ENCODE results near the gene CFAP251. TPM values are rescaled to one million over a fixed set of nuclear protein-coding genes. Genes with fewer than 3 reads are reported as not detected.
"Not testable (repeated sequence)": the region's sequence is repeated elsewhere in the genome, so short reads cannot be mapped to it uniquely, and the experiment has no call there.

The CFAP251 gene, protein sequence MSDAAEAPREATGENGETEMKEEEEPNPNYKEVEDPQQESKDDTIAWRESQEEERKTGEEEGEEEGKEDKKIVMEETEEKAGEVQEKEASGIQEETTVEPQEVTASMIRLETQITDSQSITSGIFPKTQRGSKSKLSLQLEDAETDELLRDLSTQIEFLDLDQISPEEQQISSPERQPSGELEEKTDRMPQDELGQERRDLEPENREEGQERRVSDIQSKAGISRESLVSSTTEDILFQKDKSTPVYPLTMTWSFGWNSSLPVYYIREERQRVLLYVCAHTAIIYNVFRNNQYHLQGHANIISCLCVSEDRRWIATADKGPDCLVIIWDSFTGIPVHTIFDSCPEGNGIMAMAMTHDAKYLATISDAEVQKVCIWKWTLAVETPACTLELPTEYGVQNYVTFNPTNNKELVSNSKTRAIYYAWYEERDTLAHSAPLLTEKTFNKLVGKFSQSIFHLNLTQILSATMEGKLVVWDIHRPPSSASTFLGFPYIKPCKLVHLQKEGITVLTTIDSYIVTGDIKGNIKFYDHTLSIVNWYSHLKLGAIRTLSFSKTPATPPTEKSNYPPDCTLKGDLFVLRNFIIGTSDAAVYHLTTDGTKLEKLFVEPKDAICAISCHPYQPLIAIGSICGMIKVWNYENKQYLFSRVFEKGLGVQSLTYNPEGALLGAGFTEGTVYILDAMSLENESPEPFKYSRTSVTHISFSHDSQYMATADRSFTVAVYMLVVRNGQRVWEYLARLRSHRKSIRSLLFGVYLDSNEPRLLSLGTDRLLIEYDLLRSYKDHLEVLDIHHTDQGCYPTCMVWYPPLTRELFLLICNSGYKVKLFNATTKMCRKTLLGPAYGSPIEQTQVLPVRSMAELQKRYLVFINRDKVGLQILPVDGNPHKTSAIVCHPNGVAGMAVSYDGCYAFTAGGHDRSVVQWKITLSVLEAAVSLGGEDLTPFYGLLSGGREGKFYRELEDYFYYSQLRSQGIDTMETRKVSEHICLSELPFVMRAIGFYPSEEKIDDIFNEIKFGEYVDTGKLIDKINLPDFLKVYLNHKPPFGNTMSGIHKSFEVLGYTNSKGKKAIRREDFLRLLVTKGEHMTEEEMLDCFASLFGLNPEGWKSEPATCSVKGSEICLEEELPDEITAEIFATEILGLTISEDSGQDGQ
- 1 to 10 TPM in 1 of 4 donors, under 1 TPM in 3; 0.66 to 1.9 (median 0.87) TPM for total RNA-seq

DNA sequence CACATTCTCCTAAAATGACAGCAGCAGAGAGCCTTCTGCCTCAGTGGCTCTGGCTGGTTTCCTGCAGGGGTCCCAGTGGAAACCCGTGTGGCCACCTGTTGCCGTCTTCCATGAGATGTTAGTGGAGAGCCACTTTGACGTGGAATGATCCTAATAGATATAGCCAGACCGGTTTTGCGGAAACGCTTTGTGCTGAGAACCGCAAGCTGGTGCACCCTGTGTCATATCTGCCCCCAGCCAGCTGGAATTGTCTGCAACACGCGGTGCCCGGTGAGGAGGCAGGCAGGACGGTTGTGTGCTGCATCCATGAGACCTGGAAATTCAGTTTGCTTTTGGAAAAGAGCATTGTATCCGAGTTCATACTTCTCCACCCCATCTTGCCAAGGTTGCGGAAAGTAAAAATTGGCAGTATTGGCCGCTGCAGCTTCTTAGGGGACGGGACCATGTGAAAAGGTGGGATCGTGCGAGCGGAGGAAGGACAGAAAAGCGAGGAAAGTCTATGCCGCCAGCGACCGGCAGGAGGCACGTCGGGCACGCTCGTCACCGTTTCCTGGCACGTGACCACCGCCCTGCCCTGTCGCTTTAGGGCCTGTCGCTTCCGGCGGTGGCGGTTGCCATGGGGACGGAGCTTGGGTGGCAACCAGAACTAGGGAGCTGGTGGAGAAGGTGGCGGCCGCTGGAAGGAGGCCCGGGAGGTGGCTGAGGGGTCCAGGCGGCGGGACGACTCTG, at the start of gene CFAP251:
TSS of gene CFAP251 (plus strand) at position 643 of the 729 bp plus-strand sequence. CDS start 2,714 bp downstream, outside the sequence.
- Histone ChIP-seq H3K36me3 (peaks cover 21 to 58% (median 45%) of the 10 kb centered on the region in 4 donors), H3K9me3 (no peaks in the 10 kb centered on the region), H3K4me3 (peak within 1 kb of the TSS; percentile 46 to 59 (median 50)), H3K27ac (replicated peaks in 1 of 4) (peak within 1 kb of the TSS; percentile 19 to 55 (median 48)), H3K27me3 (no peaks in the 10 kb centered on the region), H3K4me1 (peaks cover 4 to 13% (median 11%) of the 10 kb centered on the region in 4 donors)
- intact Hi-C loops (cut with DNase I) = no loop called here
- peak; percentile 95 for DNase-seq (ENCODE audit: extremely low spot score)
- WGBS = 57% methylated on average over 40 of the region's 41 CpGs
- TF ChIP-seq POLR2AphosphoS5 (IDR thresholded peaks at IDR 0.05) (peak; percentile 41 to 83), POLR2A (IDR thresholded peaks at IDR 0.05; ENCODE audit: low read depth) (no peak), EP300 (IDR thresholded peaks at IDR 0.05) (no peak)
- TF ChIP-seq, protein P1, sequence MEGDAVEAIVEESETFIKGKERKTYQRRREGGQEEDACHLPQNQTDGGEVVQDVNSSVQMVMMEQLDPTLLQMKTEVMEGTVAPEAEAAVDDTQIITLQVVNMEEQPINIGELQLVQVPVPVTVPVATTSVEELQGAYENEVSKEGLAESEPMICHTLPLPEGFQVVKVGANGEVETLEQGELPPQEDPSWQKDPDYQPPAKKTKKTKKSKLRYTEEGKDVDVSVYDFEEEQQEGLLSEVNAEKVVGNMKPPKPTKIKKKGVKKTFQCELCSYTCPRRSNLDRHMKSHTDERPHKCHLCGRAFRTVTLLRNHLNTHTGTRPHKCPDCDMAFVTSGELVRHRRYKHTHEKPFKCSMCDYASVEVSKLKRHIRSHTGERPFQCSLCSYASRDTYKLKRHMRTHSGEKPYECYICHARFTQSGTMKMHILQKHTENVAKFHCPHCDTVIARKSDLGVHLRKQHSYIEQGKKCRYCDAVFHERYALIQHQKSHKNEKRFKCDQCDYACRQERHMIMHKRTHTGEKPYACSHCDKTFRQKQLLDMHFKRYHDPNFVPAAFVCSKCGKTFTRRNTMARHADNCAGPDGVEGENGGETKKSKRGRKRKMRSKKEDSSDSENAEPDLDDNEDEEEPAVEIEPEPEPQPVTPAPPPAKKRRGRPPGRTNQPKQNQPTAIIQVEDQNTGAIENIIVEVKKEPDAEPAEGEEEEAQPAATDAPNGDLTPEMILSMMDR (IDR thresholded peaks at IDR 0.05) = peak; percentile 54 to 82 (median 61)

DNA sequence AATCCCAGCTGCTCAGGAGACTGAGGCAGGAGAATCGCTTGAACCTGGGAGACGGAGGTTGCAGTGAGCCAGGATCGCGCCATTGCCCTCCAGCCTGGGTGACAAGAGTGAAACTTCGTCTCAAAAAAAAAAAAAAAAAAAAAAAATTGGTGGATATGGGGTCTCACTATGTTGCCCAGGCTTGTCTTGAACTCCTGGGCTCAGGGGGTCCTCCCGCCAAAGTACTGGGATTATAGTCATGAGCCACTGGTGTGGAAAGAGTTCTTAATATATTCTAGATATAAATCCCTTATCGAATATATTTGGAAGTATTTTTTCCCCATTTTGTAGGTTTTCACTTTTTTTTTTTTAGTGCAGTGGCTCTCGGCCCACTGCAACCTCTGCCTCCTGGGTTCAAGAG, 49.2 kb upstream of the CFAP251 start:
- 96% methylated on average over 8 of the region's 8 CpGs for WGBS
- H3K4me1 ChIP-seq = peaks cover 0 to 16% (median 13%) of the 10 kb centered on the region in 4 donors
- H3K27ac ChIP-seq (replicated peaks in 1 of 4); intact Hi-C loops (cut with DNase I); H3K36me3 ChIP-seq; H3K27me3 ChIP-seq; H3K4me3 ChIP-seq; H3K9me3 ChIP-seq; DNase-seq (ENCODE audit: extremely low spot score): not testable (repeated sequence)

DNA sequence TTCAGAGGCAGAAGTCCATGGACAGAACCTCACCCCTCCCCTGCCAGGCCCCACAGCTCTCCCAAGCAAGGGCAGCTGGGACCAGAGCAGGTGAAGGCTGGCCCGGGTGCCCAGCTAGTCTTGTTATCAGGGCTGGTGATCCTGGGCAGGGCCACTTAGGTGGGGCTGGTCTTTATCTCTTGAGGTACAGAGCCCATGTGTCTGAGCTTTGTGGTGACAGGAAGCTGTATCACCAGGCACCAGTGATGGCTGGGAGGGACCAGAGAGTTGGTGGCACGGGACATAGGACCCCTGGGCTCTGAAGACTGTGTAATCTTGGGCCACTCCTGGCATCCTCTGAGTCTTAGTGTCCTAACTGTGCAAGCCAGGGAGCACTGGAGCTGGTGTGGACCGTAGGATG, 46.9 kb upstream of the CFAP251 start:
- Histone ChIP-seq H3K27ac (replicated peaks in 1 of 4) (no peak overlapping the region), H3K27me3 (no peaks in the 10 kb centered on the region), H3K4me3 (no peak overlapping the region), H3K4me1 (peaks cover 0 to 16% (median 13%) of the 10 kb centered on the region in 4 donors), H3K36me3 (no peaks in the 10 kb centered on the region), H3K9me3 (no peaks in the 10 kb centered on the region)
- DNase-seq (ENCODE audit: extremely low spot score) = no peak
- 94% methylated on average over 3 of the region's 3 CpGs for WGBS
- intact Hi-C loops (cut with DNase I) = no loop called here
- TF ChIP-seq POLR2AphosphoS5 (IDR thresholded peaks at IDR 0.05) (no peak), EP300 (IDR thresholded peaks at IDR 0.05) (no peak), POLR2A (IDR thresholded peaks at IDR 0.05; ENCODE audit: low read depth) (no peak)

DNA sequence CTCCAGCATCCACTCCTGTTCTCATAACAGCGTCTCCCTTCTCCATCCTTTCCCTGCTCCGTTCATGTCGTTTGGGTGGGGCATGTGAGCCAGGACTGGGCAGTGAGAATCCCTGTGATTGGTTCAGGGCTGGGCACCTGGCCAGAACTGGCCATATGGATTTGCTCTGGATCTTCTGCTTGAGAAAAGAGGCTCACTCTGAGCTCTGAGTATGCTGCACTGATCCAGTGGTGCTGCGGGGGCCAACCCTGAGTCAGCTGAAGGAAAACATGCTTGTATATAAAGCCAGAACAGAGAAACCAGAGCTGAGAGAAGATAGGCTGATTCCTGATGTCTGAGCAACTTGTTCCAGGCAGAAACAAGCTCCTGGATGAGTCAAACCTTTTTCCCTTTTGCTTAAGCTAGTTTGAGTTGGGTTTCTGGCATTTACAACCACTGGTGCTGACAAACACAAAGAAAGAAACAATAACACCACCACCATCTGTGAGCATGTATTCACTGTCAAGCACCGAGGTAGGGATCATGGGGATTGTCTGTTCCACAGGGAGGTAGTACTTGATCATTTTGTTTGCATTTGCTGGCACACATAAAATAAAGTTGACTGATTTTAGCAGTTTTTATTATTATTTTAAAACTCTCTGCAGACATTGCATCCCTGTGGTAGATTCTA, 45.7 kb upstream of the CFAP251 start:
- intact Hi-C loops (cut with DNase I) = no loop called here
- Histone ChIP-seq H3K4me1 (peaks cover 0 to 16% (median 13%) of the 10 kb centered on the region in 4 donors), H3K27me3 (no peaks in the 10 kb centered on the region), H3K4me3 (no peak overlapping the region), H3K9me3 (no peaks in the 10 kb centered on the region), H3K27ac (replicated peaks in 1 of 4) (peak overlapping the region; percentile 9 to 44 (median 35)), H3K36me3 (no peaks in the 10 kb centered on the region)
- WGBS = 27% methylated on average over 4 of the region's 5 CpGs
- no peak for DNase-seq (ENCODE audit: extremely low spot score)
- no peak for TF ChIP-seq POLR2A (IDR thresholded peaks at IDR 0.05; ENCODE audit: low read depth)
- peak; percentile 33 to 41 for TF ChIP-seq POLR2AphosphoS5 (IDR thresholded peaks at IDR 0.05)

DNA sequence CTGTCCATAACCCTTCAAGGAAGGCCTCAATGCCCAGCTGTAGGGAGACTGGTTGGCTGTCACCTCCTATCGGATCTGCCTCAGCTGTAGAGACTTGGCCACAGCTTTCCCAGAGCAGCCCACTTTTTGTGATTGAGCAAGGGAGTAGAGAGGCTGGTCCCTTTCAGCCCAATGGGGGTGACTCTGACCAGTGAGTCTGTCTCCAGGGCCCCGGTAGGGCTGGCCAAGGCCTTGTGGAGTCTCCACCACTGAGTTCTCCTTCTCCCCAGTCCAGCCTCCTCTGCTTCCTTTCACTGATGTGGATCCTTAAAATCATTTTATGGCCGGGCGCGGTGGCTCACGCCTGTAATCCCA, 45.2 kb upstream of the CFAP251 start:
- Histone ChIP-seq H3K9me3 (no peaks in the 10 kb centered on the region), H3K4me1 (peaks cover 0 to 16% (median 13%) of the 10 kb centered on the region in 4 donors), H3K27me3 (no peaks in the 10 kb centered on the region), H3K36me3 (no peaks in the 10 kb centered on the region), H3K27ac (replicated peaks in 1 of 4) (peak overlapping the region; percentile 9 to 44 (median 35)), H3K4me3 (no peak overlapping the region)
- WGBS = 93% methylated on average over 5 of the region's 6 CpGs
- TF ChIP-seq, protein P1 (IDR thresholded peaks at IDR 0.05) = no peak
- no peak for TF ChIP-seq POLR2AphosphoS5 (IDR thresholded peaks at IDR 0.05)
- no peak for TF ChIP-seq POLR2A (IDR thresholded peaks at IDR 0.05; ENCODE audit: low read depth)
- no peak for TF ChIP-seq EP300 (IDR thresholded peaks at IDR 0.05)
- intact Hi-C loops (cut with DNase I) = no loop called here
- no peak for DNase-seq (ENCODE audit: extremely low spot score)
